ENCODE results near the gene RPN1. TPM values are rescaled to one million over a fixed set of nuclear protein-coding genes. Genes with fewer than 3 reads are reported as not detected.

The RPN1 gene
- total and polyA plus RNA-seq, 2 donors (not counting 1 experiment from before 2014, with no cell fraction given) = 40.4 to 80.6 TPM

- H3K27me3 Mint-ChIP-seq = no peaks in the 10 kb centered on the region
- intact Hi-C loops (cut with micrococcal nuclease) = no loop called here
- CTCF ChIA-PET = no interaction called here
Measured at GRCh38 chr3:128610451-128611070, 40.1 kb downstream of the RPN1 start.

More at GRCh38 chr3:128610451-128611070, 40.1 kb downstream of the RPN1 start:
- Histone ChIP-seq H3K4me3 (ENCODE audit: control extremely low read depth in 1 of 5, extremely low read depth in 1 of 5, insufficient read depth in 1 of 5, low read depth in 2 of 5, low read length in 4 of 5) (no peak overlapping the region), H3K4me2 (replicated peaks; ENCODE audit: low read depth, low read length, poor library complexity, severe bottlenecking) (no peak overlapping the region), H3K27ac (ENCODE audit: low read length in 2 of 2) (no peak overlapping the region), H2AFZ (ENCODE audit: insufficient read depth, low read depth, low read length, poor library complexity, severe bottlenecking) (no peak overlapping the region), H3K27me3 (replicated peaks in 1 of 4; ENCODE audit: control extremely low read depth in 1 of 4, control insufficient read depth in 3 of 4, insufficient read depth in 4 of 4, low read length in 3 of 4) (peaks cover 0 to 11% (median 3%) of the 10 kb centered on the region in 4 experiments), H4K20me1 (ENCODE audit: control insufficient read depth, insufficient read depth, low read length, poor library complexity, severe bottlenecking) (no peaks in the 10 kb centered on the region), H3K9ac (ENCODE audit: low read length) (no peak overlapping the region), H3K4me1 (ENCODE audit: control insufficient read depth in 2 of 2, insufficient read depth in 2 of 2, low read length in 2 of 2) (peaks cover 7 to 9% of the 10 kb centered on the region in 2 donors), H3K36me3 (replicated peaks in 1 of 2; ENCODE audit: control extremely low read depth in 1 of 2, control insufficient read depth in 1 of 2, extremely low read depth in 1 of 2, insufficient read depth in 2 of 2, low read length in 1 of 2) (no peaks in the 10 kb centered on the region), H3K9me3 (ENCODE audit: control extremely low read depth in 1 of 3, control insufficient read depth in 2 of 3, insufficient read depth in 1 of 3, low read length in 2 of 3) (peaks cover 0 to 5% (median 0%) of the 10 kb centered on the region in 3 donors), H3K79me2 (ENCODE audit: control insufficient read depth, insufficient read depth, low read length) (no peaks in the 10 kb centered on the region)
- no peak for DNase-seq
- H3K9me3 Mint-ChIP-seq (ENCODE audit: insufficient read depth) = no peaks in the 10 kb centered on the region
- no peak overlapping the region for H3K4me3 Mint-ChIP-seq
- H3K4me1 Mint-ChIP-seq = peaks cover 2% of the 10 kb centered on the region
- TF ChIP-seq CTCF (IDR thresholded peaks at IDR 0.05) = no peak
- TF ChIP-seq EZH2 (IDR thresholded peaks at IDR 0.05; ENCODE audit: borderline replicate concordance, insufficient read depth, low read depth, low read length, poor library complexity, severe bottlenecking) = no peak
- WGBS (ENCODE audit: insufficient coverage) = 93% methylated on average over 8 of the region's 15 CpGs
- POLR2A ChIA-PET = no interaction called here
- ATAC-seq (ENCODE audit: low read depth) = no peak
- no peak overlapping the region for H3K27ac Mint-ChIP-seq

Measured in B cell (primary cell).